ENCODE data around the gene WTAP.
"Not testable (repeated sequence)": the region's sequence is repeated elsewhere in the genome, so short reads cannot be mapped to it uniquely, and the experiment has no call there.

DNA sequence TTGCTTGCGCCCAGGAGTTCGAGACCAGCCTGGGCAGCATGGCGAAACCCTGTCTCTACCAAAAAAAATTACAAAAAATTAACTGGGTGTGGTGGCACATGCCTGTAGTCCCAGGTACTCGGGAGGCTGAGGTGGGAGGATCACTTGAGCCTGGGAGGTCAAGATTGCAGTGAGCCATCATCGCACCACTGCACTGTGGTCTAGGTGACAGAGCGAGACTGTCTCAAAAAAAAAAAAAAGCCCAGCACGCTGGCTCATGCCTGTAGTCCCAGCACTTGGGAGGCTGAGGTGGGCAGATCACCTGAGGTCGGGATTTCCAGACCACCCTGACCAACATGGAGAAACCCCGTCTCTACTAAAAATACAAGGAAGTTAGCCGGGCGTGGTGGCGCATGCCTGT, 6.1 kb downstream of the WTAP start:
- TF ChIP-seq, protein P1, sequence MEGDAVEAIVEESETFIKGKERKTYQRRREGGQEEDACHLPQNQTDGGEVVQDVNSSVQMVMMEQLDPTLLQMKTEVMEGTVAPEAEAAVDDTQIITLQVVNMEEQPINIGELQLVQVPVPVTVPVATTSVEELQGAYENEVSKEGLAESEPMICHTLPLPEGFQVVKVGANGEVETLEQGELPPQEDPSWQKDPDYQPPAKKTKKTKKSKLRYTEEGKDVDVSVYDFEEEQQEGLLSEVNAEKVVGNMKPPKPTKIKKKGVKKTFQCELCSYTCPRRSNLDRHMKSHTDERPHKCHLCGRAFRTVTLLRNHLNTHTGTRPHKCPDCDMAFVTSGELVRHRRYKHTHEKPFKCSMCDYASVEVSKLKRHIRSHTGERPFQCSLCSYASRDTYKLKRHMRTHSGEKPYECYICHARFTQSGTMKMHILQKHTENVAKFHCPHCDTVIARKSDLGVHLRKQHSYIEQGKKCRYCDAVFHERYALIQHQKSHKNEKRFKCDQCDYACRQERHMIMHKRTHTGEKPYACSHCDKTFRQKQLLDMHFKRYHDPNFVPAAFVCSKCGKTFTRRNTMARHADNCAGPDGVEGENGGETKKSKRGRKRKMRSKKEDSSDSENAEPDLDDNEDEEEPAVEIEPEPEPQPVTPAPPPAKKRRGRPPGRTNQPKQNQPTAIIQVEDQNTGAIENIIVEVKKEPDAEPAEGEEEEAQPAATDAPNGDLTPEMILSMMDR (IDR thresholded peaks at IDR 0.05), result not testable (repeated sequence)
- TF ChIP-seq POLR2A (IDR thresholded peaks at IDR 0.05), result not testable (repeated sequence)

Data from thyroid gland (tissue), 4 donors.